ENCODE results near the gene ZC3H13. TPM values are rescaled to one million over a fixed set of nuclear protein-coding genes. Genes with fewer than 3 reads are reported as not detected.

Gene ZC3H13
- total RNA-seq, 4 donors from 2014 or later: 26.9 to 41.4 (median 36.0) TPM

DNA sequence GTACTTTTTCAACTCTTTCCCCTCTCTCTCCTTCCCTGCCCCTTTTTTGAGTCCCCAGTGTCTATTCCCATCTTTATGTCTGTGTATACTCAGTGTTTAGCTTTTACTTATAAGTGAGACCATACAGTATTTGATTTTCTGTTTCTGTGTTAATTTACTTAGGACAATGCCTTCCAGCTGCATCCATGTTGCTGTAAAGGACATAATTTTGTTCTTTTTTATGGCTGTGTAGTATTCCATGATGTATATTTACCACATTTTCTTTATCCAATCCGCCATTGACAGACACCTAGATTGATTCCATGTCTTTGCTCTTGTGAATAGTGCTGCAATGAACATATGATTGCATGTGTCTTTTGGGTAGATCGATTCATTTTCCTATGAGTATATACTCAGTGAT lies 10.7 kb upstream of the ZC3H13 start:
- TF ChIP-seq POLR2A (IDR thresholded peaks at IDR 0.05) (no peak), CTCF (IDR thresholded peaks at IDR 0.05) (no peak)
- no peaks in the 10 kb centered on the region for H3K9me3 ChIP-seq
- WGBS, 2 donors: 96 to 97% methylated on average over 2 of the region's 2 CpGs

GRCh38 chr13:46062185-46062584 lies 9.6 kb upstream of the ZC3H13 start:
- 80 to 83% methylated on average over 5 of the region's 5 CpGs for WGBS, 2 donors
- Histone ChIP-seq H3K27me3 (no peaks in the 10 kb centered on the region), H3K4me3 (replicated peaks in 1 of 3) (no peak overlapping the region), H3K27ac (no peak overlapping the region), H3K9me3 (no peaks in the 10 kb centered on the region), H3K36me3 (no peaks in the 10 kb centered on the region), H3K4me1 (no peaks in the 10 kb centered on the region)
- no peak for DNase-seq
- TF ChIP-seq CTCF (IDR thresholded peaks at IDR 0.05) (no peak), POLR2A (IDR thresholded peaks at IDR 0.05) (no peak)
- intact Hi-C loops (cut with DNase I): no loop called here

More for the DNA sequence above, 10.7 kb upstream of the ZC3H13 start:
- intact Hi-C loops (cut with DNase I): no loop called here
- Histone ChIP-seq H3K4me1 (no peaks in the 10 kb centered on the region), H3K27me3 (no peaks in the 10 kb centered on the region), H3K27ac (no peak overlapping the region), H3K36me3 (no peaks in the 10 kb centered on the region), H3K4me3 (replicated peaks in 1 of 3) (no peak overlapping the region)
- no peak for DNase-seq

- no peak for TF ChIP-seq CTCF (IDR thresholded peaks at IDR 0.05)
- no peak for TF ChIP-seq POLR2A (IDR thresholded peaks at IDR 0.05)
- Histone ChIP-seq H3K36me3 (no peaks in the 10 kb centered on the region), H3K4me3 (replicated peaks in 1 of 3) (no peak overlapping the region), H3K27ac (no peak overlapping the region), H3K27me3 (no peaks in the 10 kb centered on the region), H3K9me3 (no peaks in the 10 kb centered on the region), H3K4me1 (no peaks in the 10 kb centered on the region)
- intact Hi-C loops (cut with DNase I): no loop called here
- DNase-seq: no peak
These were observed 6.9 kb upstream of the ZC3H13 start for GRCh38 chr13:46059405-46059804.

DNA sequence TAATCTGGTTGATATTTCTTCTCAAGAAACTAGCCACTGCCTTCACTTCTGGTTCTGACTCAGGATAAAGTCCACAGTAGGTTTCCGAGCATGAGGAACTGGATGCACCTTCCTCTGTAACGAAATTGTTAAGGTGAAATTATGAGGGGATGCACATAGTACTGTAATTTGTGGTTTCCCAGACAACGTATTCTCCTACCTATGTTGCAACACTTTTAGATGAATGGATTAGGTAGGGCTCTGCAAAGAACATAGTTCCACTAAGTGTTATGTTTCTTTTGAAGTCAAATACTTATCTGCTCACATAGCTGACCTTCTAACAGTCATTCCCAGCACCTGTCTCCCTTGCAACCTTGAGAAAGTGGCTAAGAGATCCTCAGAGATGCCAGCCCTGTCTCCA lies 5.7 kb upstream of the ZC3H13 start:
- Histone ChIP-seq H3K9me3 (no peaks in the 10 kb centered on the region), H3K27ac (no peak overlapping the region), H3K27me3 (no peaks in the 10 kb centered on the region), H3K4me3 (replicated peaks in 1 of 3) (no peak overlapping the region), H3K4me1 (peaks cover 3 to 4% of the 10 kb centered on the region in 2 donors), H3K36me3 (no peaks in the 10 kb centered on the region)
- TF ChIP-seq POLR2A (IDR thresholded peaks at IDR 0.05) (no peak), CTCF (IDR thresholded peaks at IDR 0.05) (no peak)
- WGBS, 2 donors: 90 to 91% methylated on average over 3 of the region's 3 CpGs
- intact Hi-C loops (cut with DNase I): no loop called here
- no peak for DNase-seq

- Histone ChIP-seq H3K9me3 (no peaks in the 10 kb centered on the region), H3K36me3 (no peaks in the 10 kb centered on the region), H3K27ac (no peak overlapping the region), H3K27me3 (no peaks in the 10 kb centered on the region), H3K4me1 (peaks cover 6 to 8% of the 10 kb centered on the region in 2 donors), H3K4me3 (replicated peaks in 1 of 3) (no peak overlapping the region)
- no peak for TF ChIP-seq POLR2A (IDR thresholded peaks at IDR 0.05)
- no peak for TF ChIP-seq CTCF (IDR thresholded peaks at IDR 0.05)
- intact Hi-C loops (cut with DNase I): no loop called here
- WGBS, 2 donors: 61 to 71% methylated on average over 5 of the region's 5 CpGs
- no peak for DNase-seq
These were observed 4.9 kb upstream of the ZC3H13 start for GRCh38 chr13:46057256-46058015.

Measured in thyroid gland (tissue), 4 donors.